GM23248 (cell line): ENCODE measurements around the gene CDH20. TPM values are rescaled to one million over a fixed set of nuclear protein-coding genes. Genes with fewer than 3 reads are reported as not detected.

Experiments used
- DNase-seq: peaks from one replicate; pipeline ENCODE4 v3.0.0-alpha.2; 2015
- H2AFZ ChIP-seq: fragments of 200-600 bp; sonication (generic); 2 replicates; pipeline ENCODE4 v1.6.1; 2016; ENCODE audit warnings: antibody characterized with exemption
- H3F3A ChIP-seq: fragments of 200-600 bp; sonication (generic); 2 replicates; pipeline ENCODE4 v1.6.1; 2016; ENCODE audit warnings: mild to moderate bottlenecking, antibody characterized with exemption, mixed run types; ENCODE audit not compliant: insufficient read depth
- H3K27ac ChIP-seq: fragments of 200-600 bp; sonication (generic); 2 replicates; pipeline ENCODE4 v1.5.1; 2016; ENCODE audit warnings: mild to moderate bottlenecking
- H3K27me3 ChIP-seq: fragments of 200-600 bp; sonication (generic); replicated peaks from 2 replicates; pipeline ENCODE4 v1.6.1; 2016; ENCODE audit warnings: mild to moderate bottlenecking; ENCODE audit not compliant: insufficient read depth
- H3K36me3 ChIP-seq: fragments of 200-600 bp; sonication (generic); 2 replicates; pipeline ENCODE4 v1.6.1; 2016; ENCODE audit warnings: low read depth, mild to moderate bottlenecking
- H3K4me1 ChIP-seq: fragments of 200-600 bp; sonication (generic); 2 replicates; pipeline ENCODE4 v1.6.1; 2016; ENCODE audit warnings: mild to moderate bottlenecking; ENCODE audit not compliant: insufficient read depth
- H3K4me2 ChIP-seq: fragments of 200-600 bp; sonication (generic); one replicate; pipeline ENCODE4 v1.6.1; 2016; ENCODE audit warnings: mild to moderate bottlenecking; ENCODE audit not compliant: unreplicated experiment
- H3K4me3 ChIP-seq: fragments of 200-600 bp; sonication (generic); 2 replicates; pipeline ENCODE4 v1.5.1; 2016; ENCODE audit warnings: mild to moderate bottlenecking
- H3K79me2 ChIP-seq: fragments of 200-600 bp; sonication (generic); 2 replicates; pipeline ENCODE4 v1.6.1; 2016; ENCODE audit warnings: mild to moderate bottlenecking; ENCODE audit not compliant: insufficient read depth
- H3K9ac ChIP-seq: fragments of 200-600 bp; sonication (generic); 2 replicates; pipeline ENCODE4 v1.6.1; 2016; ENCODE audit warnings: mild to moderate bottlenecking
- H3K9me2 ChIP-seq: fragments of 200-600 bp; sonication (generic); 2 replicates; pipeline ENCODE4 v1.6.1; 2016; ENCODE audit warnings: mixed run types, mild to moderate bottlenecking, moderate library complexity; ENCODE audit not compliant: insufficient read depth
- H3K9me3 ChIP-seq: fragments of 200-600 bp; sonication (generic); one replicate; pipeline ENCODE4 v1.6.1; 2017; ENCODE audit warnings: low read depth
- H4K20me1 ChIP-seq: fragments of 200-600 bp; sonication (generic); 2 replicates; pipeline ENCODE4 v1.6.0; 2016; ENCODE audit not compliant: insufficient read depth
- EZH2 ChIP-seq: fragments of 200-600 bp; sonication (generic); IDR thresholded peaks from 2 replicates; pipeline ENCODE4 v1.6.1; 2018; ENCODE audit warnings: antibody characterized with exemption, mild to moderate bottlenecking; ENCODE audit not compliant: insufficient read depth, poor library complexity, severe bottlenecking
- EZH2phosphoT487 ChIP-seq: fragments of 200-600 bp; sonication (generic); IDR thresholded peaks from 2 replicates; pipeline ENCODE4 v1.6.1; 2018; ENCODE audit warnings: antibody characterized with exemption, moderate library complexity, mild to moderate bottlenecking, low read depth; ENCODE audit not compliant: insufficient read depth
- WGBS, 2 experiments: methylation state at CpG; one replicate each; pipeline ENCODE4 v1.1.6; 2015 to 2017; ENCODE audit warnings: low lambda C conversion rate in 2 of 2, low coverage in 1 of 2; ENCODE audit errors: missing lambda C conversion rate in 2 of 2; 5-methylcytosine and 5-hydroxymethylcytosine counted together
- in situ Hi-C: fragments of 300-500 bp; cut with MboI; formaldehyde crosslinking; loops from 2 replicates; pipeline ENCODE4 v1.15.0; 2020
- polyA plus RNA-seq: library from polyadenylated mRNA; unstranded; fragments of >200 nt; fragmentation: Nextera tagmentation; extraction: Ambion mirVana; gene quantifications from 2 replicates; pipeline ENCODE4 v1.2.1, GENCODE V29; 2016
- total RNA-seq: library from RNA; depleted of rRNA; stranded (reverse); fragments of >200 nt; shearing (Covaris generic); gene quantifications from 2 replicates; pipeline ENCODE4 v1.2.3, GENCODE V29; 2014

CDH20 gene
- total and polyA plus RNA-seq, 2 experiments from 2014 or later, result not detected

DNA sequence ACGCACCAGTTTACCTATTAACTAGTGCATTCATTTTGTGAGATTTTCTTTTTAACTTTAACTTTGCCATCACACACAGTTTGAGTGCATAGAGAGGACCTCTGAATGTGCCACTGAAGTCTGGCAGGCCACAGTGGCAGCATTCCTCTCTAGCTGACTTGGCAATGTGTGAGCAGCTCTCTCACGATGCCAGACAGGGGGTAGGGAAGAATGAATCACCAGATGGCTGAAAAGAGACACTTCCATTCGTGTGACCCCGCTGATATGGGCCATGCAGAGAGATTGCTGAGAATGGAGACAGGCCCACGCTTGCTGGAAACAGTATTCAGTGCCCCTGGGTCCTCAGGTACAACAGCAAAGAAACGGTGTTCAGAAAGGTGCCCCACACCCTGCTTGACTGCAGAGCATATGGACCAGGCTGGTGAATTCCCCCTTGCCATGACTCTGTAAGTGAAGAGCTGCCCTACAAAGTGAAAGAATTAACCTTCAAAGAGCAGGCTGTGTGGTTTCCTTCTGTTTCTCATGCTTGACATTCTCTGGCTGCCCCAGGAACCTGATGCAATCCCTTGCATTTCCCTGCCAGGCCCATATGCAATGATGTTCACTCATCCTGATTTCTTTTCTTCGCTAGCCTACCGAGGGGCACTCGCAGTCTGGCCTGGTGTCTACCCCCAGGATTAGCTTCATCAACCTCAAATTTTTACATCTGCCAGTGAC is 236.1 kb downstream of the CDH20 start:
- Histone ChIP-seq H3K4me3 (no peak overlapping the region), H3K27ac (peak overlapping the region; percentile 77), H3K79me2 (no peaks in the 10 kb centered on the region), H2AFZ (peak overlapping the region; percentile 36), H3F3A (peaks cover 11% of the 10 kb centered on the region), H3K9me3 (peaks cover 3% of the 10 kb centered on the region), H3K27me3 (no peaks in the 10 kb centered on the region), H3K4me1 (peaks cover 17% of the 10 kb centered on the region), H4K20me1 (no peaks in the 10 kb centered on the region), H3K36me3 (no peaks in the 10 kb centered on the region), H3K4me2 (peak overlapping the region; percentile 22), H3K9me2 (no peaks in the 10 kb centered on the region), H3K9ac (no peak overlapping the region)
- WGBS, 2 experiments, result 76 to 79% methylated on average over 9 of the region's 9 CpGs
- TF ChIP-seq EZH2 (no peak), EZH2phosphoT487 (no peak)
- in situ Hi-C loops, result loop anchor here (10.0 kb wide), 1 partner anchor 565 kb away; no protein-coding TSS in a partner anchor
- DNase-seq, result peak; percentile 76

DNA sequence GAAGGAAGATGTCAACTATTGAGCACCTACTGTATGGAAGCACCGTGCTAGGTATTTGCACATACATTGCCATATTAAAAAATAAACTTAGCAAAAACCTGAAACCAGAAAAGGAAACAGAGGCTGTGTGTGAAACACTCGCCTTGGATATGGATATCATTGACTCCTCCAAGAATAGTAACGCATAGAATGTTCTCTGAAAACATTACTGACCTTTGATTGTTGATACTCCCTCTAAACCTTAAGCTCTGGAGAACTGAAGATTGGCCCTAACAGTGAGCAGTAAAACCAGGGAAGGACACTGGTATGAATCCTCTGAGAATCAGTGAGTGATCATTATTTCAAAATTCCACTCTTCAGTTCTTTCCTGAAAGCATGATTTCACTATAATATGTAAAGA is 236.8 kb downstream of the CDH20 start:
- H3K27ac ChIP-seq, result peak overlapping the region; percentile 77
- no peak overlapping the region for H3K4me3 ChIP-seq
- H3F3A ChIP-seq, result peaks cover 11% of the 10 kb centered on the region
- H3K27me3 ChIP-seq, result no peaks in the 10 kb centered on the region
- 95 to 97% methylated on average over 3 of the region's 3 CpGs for WGBS, 2 experiments
- no peaks in the 10 kb centered on the region for H3K36me3 ChIP-seq
- H3K9me2 ChIP-seq, result no peaks in the 10 kb centered on the region
- H3K4me2 ChIP-seq, result peak overlapping the region; percentile 22
- H3K79me2 ChIP-seq, result no peaks in the 10 kb centered on the region
- peak overlapping the region; percentile 36; the same call in 1 of the 2 replicates for H2AFZ ChIP-seq
- in situ Hi-C loops, result no loop called here
- TF ChIP-seq EZH2 (no peak), EZH2phosphoT487 (no peak)
- DNase-seq, result no peak
- no peaks in the 10 kb centered on the region for H4K20me1 ChIP-seq
- H3K9me3 ChIP-seq, result peaks cover 3% of the 10 kb centered on the region
- H3K9ac ChIP-seq, result no peak overlapping the region
- peaks cover 17% of the 10 kb centered on the region for H3K4me1 ChIP-seq

DNA sequence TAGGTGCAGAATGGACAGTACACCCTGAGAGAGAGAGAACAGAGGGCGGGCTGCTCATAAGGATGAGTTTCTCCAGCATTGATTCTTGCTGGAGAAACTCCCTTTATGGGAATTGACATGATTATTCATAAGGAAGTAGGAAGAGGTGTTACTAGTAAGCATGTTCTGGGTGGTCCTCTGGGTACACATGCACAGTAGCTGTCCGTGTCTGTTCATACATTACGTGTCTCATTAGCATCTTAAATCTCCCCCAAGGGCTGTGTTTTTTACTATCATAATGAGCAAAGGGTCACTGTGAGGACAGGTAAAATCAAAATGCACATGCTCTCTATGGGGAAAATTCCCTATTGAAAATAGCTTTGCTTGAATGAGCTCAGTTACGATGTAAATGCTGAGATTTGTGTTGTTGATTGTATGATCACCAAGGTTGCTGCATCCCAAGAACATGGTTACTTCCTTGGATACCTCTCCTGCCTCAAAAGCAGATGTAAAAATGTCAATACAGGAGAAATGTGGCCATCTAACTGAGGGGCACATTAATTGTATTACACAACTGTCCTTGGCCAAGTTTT is 238.9 kb downstream of the CDH20 start:
- Histone ChIP-seq H3K9ac (no peak overlapping the region), H3K9me2 (no peaks in the 10 kb centered on the region; the same call in 1 of the 2 replicates), H3K79me2 (no peaks in the 10 kb centered on the region), H3K27me3 (no peaks in the 10 kb centered on the region), H3K27ac (no peak overlapping the region), H2AFZ (no peak overlapping the region), H4K20me1 (no peaks in the 10 kb centered on the region), H3F3A (peaks cover 11% of the 10 kb centered on the region), H3K9me3 (peaks cover 3% of the 10 kb centered on the region), H3K36me3 (no peaks in the 10 kb centered on the region), H3K4me3 (no peak overlapping the region), H3K4me2 (no peak overlapping the region), H3K4me1 (peaks cover 24% of the 10 kb centered on the region)
- TF ChIP-seq EZH2, result no peak
- TF ChIP-seq EZH2phosphoT487, result no peak
- no peak for DNase-seq
- in situ Hi-C loops, result no loop called here
- WGBS, 2 experiments, result 95 to 97% methylated on average over 4 of the region's 4 CpGs

DNA sequence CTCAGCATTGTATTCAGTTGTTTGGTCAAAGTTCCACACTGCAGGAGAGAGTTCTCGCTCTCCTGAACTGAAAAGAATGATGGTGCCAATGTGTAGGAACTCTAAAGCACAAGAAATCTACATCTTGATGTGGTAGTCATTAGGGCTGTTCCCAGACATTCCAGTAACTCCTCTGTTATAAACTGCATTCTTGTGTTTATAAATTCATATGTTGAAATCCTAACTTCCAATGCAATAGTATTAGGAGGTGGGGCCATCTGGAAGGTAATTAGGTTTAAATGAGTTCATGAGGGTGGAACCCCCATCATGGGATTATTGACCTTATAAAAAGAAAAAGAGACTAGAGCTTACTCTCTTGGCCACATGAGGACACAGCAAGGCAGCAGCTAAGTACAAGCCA is 239.6 kb downstream of the CDH20 start:
- Histone ChIP-seq H3K9me3 (peaks cover 3% of the 10 kb centered on the region), H3K27ac (no peak overlapping the region), H2AFZ (no peak overlapping the region), H3K4me2 (no peak overlapping the region), H3K36me3 (no peaks in the 10 kb centered on the region), H3K9ac (no peak overlapping the region), H4K20me1 (no peaks in the 10 kb centered on the region), H3K27me3 (no peaks in the 10 kb centered on the region), H3K79me2 (no peaks in the 10 kb centered on the region), H3K9me2 (no peaks in the 10 kb centered on the region; the same call in 1 of the 2 replicates), H3K4me1 (peaks cover 24% of the 10 kb centered on the region), H3K4me3 (no peak overlapping the region), H3F3A (peaks cover 11% of the 10 kb centered on the region)
- TF ChIP-seq EZH2phosphoT487 (no peak), EZH2 (no peak)
- in situ Hi-C loops, result no loop called here
- DNase-seq, result peak; percentile 16
- WGBS, 2 experiments, result 86 to 91% methylated on average over 1 of the region's 1 CpG
